EH (cell line): Measurements from ENCODE around the gene ATAD5.
"Not testable (repeated sequence)": the region's sequence is repeated elsewhere in the genome, so short reads cannot be mapped to it uniquely, and the experiment has no call there.

Experiments
- DNase-seq: peaks from one replicate; pipeline ENCODE4 v3.0.0-alpha.2; 2015; ENCODE audit warnings: low read depth

ATAD5 gene

DNA sequence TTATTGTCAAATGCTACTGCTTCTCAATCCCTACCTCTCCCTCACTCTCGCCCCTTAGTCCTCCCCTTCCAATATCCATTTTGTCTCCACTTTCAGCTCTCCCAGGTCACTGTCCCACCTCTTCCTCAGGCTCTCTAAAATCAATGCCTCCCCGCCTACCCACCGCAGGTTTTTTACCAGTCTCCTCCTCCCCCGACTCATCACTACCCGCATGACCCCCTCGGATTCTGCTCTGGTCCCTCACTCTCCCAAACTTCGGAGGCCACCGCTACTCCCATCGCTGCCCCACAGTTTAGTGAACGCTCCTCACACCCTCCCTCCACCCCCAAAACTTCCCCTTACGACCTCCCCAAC lies 7.8 kb upstream of the ATAD5 start:
- peak; percentile 21 for DNase-seq

DNA sequence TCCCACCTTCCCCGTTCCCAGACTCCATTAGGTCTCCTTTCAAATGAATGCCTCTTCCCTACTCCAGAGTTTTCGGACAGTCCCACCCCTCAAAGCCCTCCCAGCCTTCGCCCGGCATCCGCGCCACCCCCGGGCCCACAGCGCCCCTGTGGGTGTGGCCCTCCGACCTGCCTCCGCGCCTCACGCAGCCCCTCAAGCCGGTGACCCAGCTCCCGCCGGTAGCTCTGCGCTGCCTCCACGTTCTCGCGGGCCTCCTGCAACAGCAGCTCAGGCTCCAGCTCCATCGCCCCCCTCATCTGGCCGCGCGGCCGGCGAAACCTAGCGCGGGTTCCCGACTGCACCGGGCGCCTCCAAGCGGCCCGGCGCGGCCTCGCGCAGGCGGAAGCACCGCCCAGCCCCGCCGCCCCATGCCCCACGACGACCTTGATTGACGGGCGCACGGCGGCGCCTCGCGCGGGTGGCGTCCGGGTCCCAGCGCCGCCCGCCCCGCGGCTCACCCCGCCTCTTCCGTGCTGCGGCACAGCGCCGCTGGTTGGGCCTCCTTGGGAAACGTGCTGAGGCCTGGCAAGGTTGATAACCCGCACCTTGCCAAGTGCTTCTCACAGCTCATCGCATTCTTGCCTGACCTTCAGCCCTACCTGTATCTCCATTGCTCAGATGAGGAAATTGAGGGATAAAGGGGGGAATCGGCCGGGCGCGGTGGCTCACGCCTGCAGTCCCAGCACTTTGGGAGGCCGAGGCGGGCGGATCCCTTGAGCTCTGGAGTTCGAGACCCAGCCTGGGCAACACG lies 7.2 kb upstream of the ATAD5 start, which contains the start of gene CRLF3:
Gene CRLF3 (minus strand): TSS at position 337 of the 790 bp plus-strand sequence. CDS start 41 bp downstream, at position 296.
- DNase-seq: peak; percentile 90

DNA sequence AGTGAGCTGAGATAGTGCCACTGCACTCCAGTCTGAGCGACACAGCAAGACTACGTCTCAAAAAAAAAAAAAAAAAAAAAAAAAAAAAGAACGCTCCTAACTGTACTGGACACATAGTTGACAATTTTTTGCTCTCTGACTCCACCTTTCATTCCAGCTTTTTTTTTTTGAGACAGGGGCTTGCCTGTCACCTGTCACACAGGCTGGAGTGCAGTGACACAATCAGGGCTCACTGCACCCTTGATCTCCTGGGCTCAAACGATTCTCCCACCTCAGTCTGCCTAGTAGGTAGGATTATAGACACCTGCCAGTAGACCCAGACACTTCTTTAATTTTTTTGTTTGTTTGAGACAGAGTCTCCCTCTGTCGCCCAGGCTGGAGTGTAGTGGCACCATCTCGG lies 4.7 kb upstream of the ATAD5 start:
- DNase-seq: no peak

DNA sequence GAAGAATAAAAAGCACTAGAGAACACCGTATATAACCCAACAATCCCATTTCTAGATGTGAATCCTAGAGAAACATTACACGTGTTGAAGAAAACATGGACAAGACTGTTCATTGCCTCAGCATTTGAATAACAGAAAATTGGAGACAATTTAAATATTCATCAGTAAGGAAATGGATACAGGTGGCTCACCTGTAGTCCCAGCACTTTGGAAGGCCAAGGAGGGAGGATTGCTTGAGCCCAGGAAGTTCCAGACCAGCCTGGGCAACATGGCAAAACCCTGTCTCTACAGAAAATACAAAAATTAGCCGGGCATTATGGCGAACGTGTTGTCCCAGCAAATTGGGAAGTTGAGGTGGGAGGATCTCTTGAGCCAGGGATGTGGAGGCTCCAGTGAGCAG lies 2.7 kb upstream of the ATAD5 start:
- no peak for DNase-seq

DNA sequence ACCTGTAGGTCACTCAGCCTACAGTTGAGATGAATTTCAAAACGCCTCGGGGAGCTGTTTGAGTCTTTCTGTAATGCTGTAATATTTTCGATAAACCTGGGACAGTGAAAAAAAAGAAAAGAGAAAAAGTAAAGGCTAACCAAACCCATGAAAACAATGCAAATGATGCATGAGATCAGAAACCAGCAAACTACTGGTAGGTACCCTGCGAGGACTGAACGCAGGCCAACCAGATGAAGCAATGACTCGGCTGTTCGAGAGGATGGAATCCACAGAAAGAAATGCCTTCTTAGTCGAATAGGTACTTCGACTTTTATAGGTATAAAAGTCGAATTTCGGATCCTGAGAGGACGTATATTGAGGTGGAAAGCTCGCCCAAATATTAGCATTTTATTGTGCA lies 509 bp upstream of the ATAD5 start:
- peak; percentile 19 for DNase-seq

DNA sequence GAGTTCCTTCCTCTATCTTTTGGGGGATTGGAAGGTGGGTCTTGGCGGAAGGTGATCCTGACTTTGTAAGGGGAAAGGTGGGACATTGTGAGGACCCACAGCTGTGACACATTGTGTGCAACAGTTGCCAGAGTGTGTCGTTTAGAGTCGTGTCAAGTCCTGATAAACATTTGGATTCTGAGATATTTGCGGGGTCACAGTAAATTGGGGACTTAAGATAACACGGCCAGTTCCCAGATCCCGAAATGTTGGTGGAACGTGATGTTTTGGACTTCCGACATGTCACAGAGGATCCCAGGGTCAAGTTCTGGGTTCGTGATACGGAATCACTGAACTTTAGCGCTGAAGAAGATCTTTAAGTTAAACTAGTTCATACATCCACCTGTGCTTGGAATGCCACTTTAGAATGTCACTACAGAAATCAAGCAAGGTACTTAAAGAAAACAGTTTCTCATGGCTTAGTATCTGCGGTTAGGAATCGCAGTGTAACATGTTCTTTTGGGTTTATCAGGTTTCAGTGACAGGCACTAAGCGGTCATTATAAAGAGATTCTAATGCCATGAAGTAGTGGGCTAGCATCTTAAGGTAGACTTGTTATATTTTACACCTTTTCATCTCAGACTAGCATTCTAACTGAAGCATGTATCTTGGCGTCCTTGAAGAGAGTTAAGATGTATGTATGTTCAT lies 815 bp downstream of the ATAD5 start:
- DNase-seq: peak; percentile 3

DNA sequence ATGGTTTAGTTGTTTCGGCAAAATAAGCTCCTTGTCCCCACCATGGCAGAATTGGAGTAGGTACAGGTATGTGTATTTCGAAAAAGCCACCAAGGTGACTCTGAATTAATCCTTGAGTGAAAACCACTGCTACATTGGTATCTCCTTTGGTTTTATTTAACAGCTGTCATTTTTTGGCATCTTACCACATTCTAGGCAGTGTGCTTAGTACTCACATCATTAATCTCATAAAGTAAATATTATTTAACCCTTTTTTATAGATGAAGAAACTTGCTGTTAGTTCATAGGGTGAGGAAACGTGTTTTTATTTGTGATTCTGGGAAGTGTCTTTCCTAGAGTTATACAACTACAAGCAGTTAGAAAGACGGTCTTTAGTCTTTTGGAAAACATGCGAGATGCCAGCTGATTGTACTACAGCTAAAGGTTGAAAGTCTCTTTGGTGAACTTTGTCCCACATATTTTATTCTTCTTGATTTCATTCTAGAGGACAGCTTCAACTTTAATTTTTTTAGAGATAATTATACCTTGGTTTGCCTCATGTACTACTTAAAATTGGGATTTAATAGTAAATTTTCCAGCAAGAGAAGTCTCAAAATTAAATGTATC lies 6.5 kb downstream of the ATAD5 start:
- DNase-seq: no peak

DNA sequence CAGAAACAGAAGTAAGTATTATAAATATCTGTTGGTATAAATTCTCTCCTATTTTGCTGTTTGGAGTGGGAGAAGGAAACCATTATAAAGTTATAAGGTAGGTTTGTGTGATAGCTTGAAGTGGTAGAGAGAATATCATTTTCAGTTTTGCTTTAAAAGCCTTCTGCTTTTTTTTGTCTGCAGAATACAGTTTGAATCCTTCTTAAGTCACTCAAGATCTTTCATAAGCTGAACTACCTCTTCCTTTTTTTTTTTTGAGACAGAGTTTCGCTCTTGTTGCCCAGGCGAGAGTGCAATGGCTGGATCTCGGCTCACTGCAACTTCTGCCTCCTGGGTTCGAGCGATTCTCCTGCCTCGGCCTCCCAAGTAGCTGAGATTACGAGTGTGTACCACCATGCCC lies 9.0 kb downstream of the ATAD5 start:
- DNase-seq: no peak

DNA sequence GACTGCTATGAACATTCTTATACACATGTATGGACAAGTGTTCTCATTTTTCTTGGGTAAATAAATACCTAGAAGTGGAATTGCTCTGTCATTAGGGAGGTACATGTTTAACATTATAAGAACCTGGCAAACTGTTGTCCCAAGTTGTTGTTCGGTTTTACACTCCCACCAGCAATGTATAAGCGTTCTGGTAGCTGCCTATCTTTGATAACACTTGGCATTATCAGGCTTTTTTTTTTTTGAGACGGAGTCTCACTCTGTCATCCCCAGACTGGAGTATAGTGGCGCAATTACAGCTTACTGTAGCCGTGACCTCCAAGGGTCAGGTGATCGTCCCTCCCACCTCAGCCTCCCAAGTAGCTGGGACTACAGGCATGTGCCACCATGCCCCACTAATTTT lies 16.3 kb downstream of the ATAD5 start:
- DNase-seq: no peak

DNA sequence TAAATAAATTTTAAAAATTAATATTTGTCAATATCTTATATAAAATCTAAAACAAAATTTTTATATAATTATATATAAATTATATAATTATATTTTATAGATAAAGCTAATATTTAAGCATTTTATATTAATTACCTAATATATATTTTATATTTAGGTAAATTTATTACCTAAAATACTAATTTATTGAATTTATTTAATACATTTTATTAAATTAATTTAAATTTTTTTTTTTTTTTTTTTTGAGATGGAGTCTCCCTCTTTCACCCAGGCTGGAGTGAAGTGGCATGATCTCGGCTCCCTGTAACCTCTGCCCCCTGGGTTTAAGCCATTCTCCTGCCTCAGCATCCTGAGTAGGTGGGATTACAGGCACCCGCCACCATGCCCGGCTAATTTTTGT lies 22.4 kb downstream of the ATAD5 start:
- no peak for DNase-seq

DNA sequence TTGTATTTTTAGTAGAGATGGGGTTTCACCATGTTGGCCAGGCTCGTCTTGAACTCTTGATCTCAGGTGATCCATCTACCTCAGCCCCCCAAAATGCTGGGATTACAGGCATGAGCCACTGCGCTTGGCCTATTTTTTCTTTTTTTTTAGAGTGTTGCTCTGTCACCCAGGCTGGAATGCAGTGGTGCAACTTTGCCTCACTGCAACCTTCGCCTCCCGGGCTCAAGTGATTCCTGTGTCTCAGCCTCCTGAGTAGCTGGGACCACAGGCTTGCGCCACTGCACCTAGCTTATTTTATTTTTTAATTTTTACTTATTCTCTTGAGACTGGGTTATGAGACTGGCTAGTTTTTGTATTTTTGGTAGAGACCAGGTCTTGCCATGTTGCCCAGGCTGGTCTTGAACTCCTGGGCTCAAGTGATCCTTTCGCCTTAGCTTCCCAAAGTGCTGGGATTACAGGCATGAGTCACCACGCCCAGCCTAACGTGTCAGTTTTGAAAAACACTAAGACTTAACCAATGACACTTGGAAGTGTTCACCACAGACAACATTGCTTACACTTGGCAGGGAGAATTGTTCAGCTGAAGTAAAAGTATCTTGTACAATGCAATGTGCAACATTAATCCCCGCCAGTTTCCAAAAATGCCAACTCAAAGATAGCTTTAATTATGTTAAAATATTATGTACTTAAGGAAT lies 26.9 kb downstream of the ATAD5 start:
- DNase-seq: no peak

DNA sequence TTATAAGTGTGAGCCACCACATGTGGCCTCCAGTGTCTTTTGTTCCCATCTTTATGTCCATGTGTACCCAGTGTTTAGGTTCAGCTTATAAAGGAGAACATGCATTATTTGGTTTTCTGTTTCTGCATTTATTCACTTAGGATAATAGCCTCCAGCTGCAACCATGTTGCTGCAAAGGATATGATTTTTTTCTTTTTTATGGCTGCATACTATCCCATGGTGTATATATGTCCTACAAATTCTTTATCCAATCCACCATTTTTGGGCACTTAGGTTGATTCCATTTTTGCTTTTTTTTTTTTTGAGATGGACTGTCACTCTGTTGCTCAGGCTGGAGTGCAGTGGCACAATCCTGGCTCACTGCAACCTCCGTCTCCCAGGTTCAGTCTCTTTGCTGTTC lies 32.9 kb downstream of the ATAD5 start:
- DNase-seq: no peak

DNA sequence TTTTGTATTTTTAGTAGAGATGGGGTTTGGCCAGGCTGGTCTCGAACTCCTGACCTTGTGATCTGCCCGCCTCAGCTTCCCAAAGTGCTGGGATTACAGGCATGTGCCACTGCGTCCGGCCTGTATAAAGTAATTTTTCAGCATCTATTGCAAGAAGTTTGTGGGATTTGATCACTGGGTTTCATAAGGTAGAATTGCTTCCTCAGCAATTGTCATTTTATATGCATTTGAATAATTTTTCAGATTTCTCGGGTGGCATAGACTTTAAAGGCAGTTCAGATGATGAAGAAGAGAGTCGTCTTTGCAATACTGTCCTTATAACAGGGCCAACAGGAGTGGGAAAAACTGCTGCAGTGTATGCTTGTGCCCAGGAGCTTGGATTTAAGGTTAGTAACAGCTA lies 37.2 kb downstream of the ATAD5 start:
- no peak for DNase-seq

DNA sequence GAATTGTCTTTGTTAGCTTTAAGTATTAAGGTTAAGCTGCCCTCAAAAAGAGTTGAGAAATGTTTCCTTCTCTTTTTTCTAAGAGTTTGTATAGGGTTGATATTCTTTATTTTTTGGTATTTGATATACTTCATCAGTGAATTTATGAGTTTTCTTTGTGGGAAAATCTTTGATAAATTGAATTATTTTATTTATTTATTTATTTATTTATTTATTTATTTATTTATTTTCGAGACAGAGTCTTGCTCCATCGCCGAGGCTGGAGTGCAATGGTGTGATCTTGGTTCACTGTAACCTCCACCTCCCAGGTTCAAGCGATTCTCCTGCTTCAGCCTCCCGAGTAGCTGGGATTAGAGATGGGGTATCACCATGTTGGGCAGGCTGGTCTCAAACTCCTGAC lies 54.4 kb downstream of the ATAD5 start:
- no peak for DNase-seq

DNA sequence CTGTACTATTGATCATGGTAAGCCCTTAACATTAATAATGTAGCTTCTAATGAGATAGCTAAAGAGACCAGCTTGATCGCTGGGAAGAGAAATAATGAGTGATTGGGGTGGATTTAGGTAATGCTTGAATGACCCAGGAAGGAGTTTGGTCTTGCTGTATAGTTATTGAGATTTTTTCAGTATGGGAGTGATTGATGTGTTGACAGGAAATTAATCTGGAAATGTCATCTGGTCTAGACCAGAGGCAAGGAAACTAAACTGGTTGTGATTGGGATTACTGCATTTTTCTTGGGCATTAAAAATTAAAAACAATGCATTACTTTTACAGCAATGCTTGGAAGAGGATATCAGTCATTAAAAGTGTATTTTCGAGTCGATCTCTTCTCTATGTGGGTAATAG lies 62.5 kb downstream of the ATAD5 start:
- no peak for DNase-seq

DNA sequence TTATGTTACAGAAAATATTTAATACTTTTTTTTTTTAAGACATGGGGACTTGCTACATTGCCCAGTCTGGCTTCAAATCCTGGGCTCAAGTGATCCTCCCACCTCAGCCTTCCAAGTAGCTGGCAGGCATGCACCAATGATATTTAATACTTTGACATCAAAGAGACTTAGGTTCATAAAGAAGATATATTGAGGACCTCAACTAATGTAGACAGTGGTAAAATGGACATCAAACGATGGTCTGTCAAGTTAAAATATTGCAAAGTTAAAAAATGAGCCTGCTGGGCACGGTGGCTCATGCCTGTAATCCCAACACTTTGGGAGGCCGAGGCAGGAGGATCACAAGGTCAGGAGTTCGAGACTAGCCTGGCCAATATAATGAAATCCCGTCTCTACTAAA lies 65.5 kb downstream of the ATAD5 start:
- DNase-seq: no peak

DNA sequence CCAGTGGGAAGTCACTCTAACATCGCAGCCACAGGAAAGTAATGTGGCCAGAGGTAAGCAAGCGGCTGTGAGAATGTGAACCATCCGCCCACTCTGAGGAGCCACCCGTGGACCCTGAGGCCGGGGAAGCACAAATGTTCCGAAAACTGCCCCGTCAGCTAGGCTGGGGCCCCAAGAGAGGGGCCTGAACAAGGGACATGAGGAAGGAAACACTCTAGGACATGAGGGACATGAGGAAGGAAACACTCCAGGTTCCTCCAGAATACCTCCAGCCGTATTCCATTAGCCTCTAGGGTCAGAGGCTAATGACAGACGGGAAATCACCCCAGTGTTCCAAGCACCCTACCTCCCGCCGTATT lies 74.0 kb downstream of the ATAD5 start:
- DNase-seq: no peak

DNA sequence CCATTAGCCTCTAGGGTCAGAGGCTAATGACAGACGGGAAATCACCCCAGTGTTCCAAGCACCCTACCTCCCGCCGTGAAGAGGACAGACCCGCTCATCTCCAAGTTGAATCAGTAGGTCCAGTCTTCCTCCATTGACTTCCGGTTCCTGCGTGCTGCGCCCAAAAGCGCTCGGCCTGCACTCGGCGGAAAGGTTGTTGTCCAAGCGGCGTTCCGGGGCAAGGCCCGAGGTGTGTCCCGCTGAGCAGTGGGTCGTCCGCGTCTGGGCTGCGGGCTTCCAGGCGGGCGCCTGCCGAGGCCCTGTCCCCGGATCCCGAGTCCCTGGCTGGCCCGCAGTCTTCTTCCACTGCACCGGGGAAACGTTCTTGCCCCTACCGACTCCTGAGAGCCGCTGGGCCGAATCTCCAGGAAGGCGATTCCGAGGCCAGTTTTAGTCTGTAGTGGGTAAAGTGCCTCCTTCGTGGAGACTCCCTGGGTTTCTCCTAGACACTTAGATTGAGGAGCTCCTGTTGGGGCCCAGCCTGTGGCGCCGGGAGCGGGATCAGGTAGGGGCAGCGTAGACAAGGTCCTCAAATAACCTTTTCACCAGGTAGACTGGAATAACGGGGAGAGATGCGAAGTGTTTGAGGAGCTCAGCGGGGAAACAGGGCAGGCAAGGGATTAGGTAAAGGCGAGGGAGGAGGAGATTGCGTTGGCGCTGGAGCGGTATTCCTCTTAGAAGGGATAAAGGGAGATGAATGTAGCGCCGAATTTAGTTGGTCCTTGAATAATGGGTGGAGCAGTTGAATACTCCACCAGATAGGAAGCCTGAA lies 74.5 kb downstream of the ATAD5 start, which contains the start of gene TEFM:
Gene TEFM (minus strand): TSS at position 138 of the 811 bp plus-strand sequence. CDS start 40 bp downstream, at position 98.
- DNase-seq: peak; percentile 89

DNA sequence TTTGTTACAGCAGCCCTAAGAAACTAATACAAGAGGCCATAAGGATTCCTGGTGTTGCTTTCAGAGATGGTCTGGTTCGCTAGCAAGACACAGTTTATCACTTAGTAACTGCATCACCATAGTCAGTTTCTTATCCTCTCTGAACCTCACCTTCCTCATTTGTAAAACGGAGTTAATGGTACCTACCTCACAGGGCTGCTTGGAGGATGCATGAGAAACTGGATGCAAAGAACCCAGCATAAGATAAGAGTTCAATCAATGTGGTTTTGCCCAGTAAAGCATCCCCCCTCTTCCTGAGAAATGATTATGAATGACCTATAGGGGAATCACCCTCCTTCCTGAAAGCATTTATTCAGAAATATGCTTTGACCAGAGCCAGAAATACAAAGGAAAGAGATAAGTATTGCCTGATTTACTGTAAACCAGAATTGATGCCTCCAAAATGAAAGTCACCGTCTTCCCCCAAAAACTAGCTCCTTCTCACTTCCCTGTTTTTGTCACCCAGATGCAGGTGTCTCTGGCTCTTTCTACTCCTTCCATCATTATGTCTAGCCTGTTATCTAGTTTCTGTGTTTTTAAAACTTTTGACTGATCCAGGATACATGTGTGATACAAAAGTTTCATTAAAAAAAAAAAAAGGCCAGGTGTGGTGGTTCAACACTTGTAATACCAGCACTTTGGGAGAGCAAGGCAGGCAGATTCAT lies 77.1 kb downstream of the ATAD5 start:
- no peak for DNase-seq

DNA sequence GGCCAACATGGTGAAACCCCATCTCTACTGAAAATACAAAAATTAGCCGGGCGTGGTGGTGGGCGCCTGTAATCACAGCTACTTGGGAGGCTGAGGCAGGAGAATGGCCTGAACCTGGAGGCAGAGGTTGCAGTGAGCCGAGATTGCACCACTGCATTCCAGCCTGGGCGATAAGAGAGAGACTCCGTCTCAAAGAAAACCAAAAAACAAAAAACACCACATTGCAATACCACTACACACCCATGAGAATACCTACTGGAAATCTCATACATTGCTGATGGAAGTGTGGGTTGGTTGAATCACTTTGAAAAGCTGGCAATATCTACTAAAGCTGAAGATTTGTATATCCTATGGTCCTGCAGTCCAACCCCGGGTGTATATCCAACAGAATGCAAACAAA lies 78.4 kb downstream of the ATAD5 start:
- DNase-seq: not testable (repeated sequence)

DNA sequence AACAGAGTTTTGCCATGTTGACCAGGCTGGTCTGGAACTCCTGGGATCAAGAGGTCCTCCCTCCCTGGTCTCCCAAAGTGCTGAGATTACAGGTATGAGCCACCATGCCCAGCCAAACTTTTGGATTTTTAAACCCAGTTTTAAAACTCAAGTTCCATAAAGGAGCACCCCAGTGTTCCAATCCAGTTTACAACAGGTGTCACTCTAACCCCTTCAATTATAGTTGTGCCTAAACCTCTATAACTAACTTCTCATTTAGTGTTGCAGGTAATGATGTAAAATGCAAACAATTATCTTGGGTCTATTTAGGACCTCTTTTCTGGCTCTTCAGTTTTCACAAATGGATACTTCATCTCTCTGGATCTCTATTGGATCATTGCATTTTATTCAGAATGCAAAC lies 82.2 kb downstream of the ATAD5 start:
- no peak for DNase-seq
